Keratinocyte (primary cell): Measurements from ENCODE around the gene ASCL1.

ENCODE experiments used
- CTCF ChIP-seq, 3 experiments: IDR thresholded peaks in 1 of 3; conservative IDR thresholded peaks in 1 of 3; optimal IDR thresholded peaks in 1 of 3; 2 replicates in 2 of 3; 3 replicates in 1 of 3; pipeline versions ENCODE3 to v1.5.1; 2011; ENCODE audit warnings: low read length in 3 of 3, mild to moderate bottlenecking in 3 of 3, moderate library complexity in 2 of 3, control low read depth in 1 of 3, inconsistent platforms in 1 of 3; ENCODE audit not compliant: insufficient read depth in 2 of 3; ENCODE audit errors: extremely low read depth in 1 of 3
- EZH2 ChIP-seq: IDR thresholded peaks from one replicate; pipeline ENCODE4 v1.6.1; 2012; ENCODE audit warnings: inconsistent platforms, mild to moderate bottlenecking, low read length, moderate library complexity

GRCh38 chr12:102960766-102961465 lies 3.4 kb downstream of the ASCL1 start:
- TF ChIP-seq CTCF (optimal IDR thresholded peaks at IDR 0.05 in 1 of 3, IDR thresholded peaks at IDR 0.05 in 1 of 3, conservative IDR thresholded peaks at IDR 0.05 in 1 of 3; ENCODE audit: extremely low read depth in 1 of 3, insufficient read depth in 2 of 3, low read length in 3 of 3), result no peak
- TF ChIP-seq EZH2, result no peak
